ENCODE results near the gene CRYBA2.

The CRYBA2 gene

GRCh38 chr2:218956039-218956438, 37.2 kb downstream of the CRYBA2 start:
- no peak for DNase-seq (ENCODE audit: low read depth)
- no peak for TF ChIP-seq CTCF (IDR thresholded peaks at IDR 0.05; ENCODE audit: insufficient read depth, low read depth, low read length, missing control alignments)
- H3K4me3 ChIP-seq (ENCODE audit: low read depth, low read length) = no peak overlapping the region

- H3K4me3 ChIP-seq (ENCODE audit: low read depth, low read length) = no peak overlapping the region
- TF ChIP-seq CTCF (IDR thresholded peaks at IDR 0.05; ENCODE audit: insufficient read depth, low read depth, low read length, missing control alignments) = no peak
- no peak for DNase-seq (ENCODE audit: low read depth)
These were observed 38.5 kb downstream of the CRYBA2 start for GRCh38 chr2:218954541-218955300.

GRCh38 chr2:218953366-218953954, 39.8 kb downstream of the CRYBA2 start:
- no peak for TF ChIP-seq CTCF (IDR thresholded peaks at IDR 0.05; ENCODE audit: insufficient read depth, low read depth, low read length, missing control alignments)
- DNase-seq (ENCODE audit: low read depth) = no peak
- H3K4me3 ChIP-seq (ENCODE audit: low read depth, low read length) = no peak overlapping the region

GRCh38 chr2:218952160-218952559, 41.1 kb downstream of the CRYBA2 start:
- H3K4me3 ChIP-seq (ENCODE audit: low read depth, low read length) = no peak overlapping the region
- TF ChIP-seq CTCF (IDR thresholded peaks at IDR 0.05; ENCODE audit: insufficient read depth, low read depth, low read length, missing control alignments) = no peak
- no peak for DNase-seq (ENCODE audit: low read depth)

- no peak overlapping the region for H3K4me3 ChIP-seq (ENCODE audit: low read depth, low read length)
- DNase-seq (ENCODE audit: low read depth) = no peak
- no peak for TF ChIP-seq CTCF (IDR thresholded peaks at IDR 0.05; ENCODE audit: insufficient read depth, low read depth, low read length, missing control alignments)
These were observed 46.6 kb downstream of the CRYBA2 start for GRCh38 chr2:218946621-218947020.

GRCh38 chr2:218944759-218945404, 48.3 kb downstream of the CRYBA2 start:
- no peak for DNase-seq (ENCODE audit: low read depth)
- no peak overlapping the region for H3K4me3 ChIP-seq (ENCODE audit: low read depth, low read length)
- TF ChIP-seq CTCF (IDR thresholded peaks at IDR 0.05; ENCODE audit: insufficient read depth, low read depth, low read length, missing control alignments) = no peak
